HepG2 (cell line): ENCODE data around the gene BRCA1. TPM values are rescaled to one million over a fixed set of nuclear protein-coding genes. Genes with fewer than 3 reads are reported as not detected.
A peak's percentile ranks its signal among the peaks of the same experiment; 100 is the strongest.

Source experiments
- ATF6 ChIP-seq: sonication (generic); formaldehyde crosslinking; conservative IDR thresholded peaks from 2 replicates; pipeline ENCODE4 v1.4.0; 2020; ENCODE audit warnings: missing genetic modification reagents
- HDAC1 ChIP-seq: sonication (generic); formaldehyde crosslinking; IDR thresholded peaks from 2 replicates; pipeline ENCODE4 v1.5.1; 2020; ENCODE audit warnings: mild to moderate bottlenecking, missing genetic modification reagents
- KDM2A ChIP-seq: sonication (generic); formaldehyde crosslinking; IDR thresholded peaks from 2 replicates; pipeline ENCODE4 v1.4.0; 2020; ENCODE audit warnings: low read depth, missing genetic modification reagents, borderline replicate concordance
- PHF5A ChIP-seq: IDR thresholded peaks from one replicate; pipeline ENCODE4 v1.6.1; 2018; ENCODE audit warnings: low read depth, missing genetic modification reagents; ENCODE audit not compliant: unreplicated experiment
- SPEN ChIP-seq: sonication (generic); formaldehyde crosslinking; IDR thresholded peaks from 2 replicates; pipeline ENCODE4 v1.5.1; 2020; ENCODE audit warnings: low read depth, mild to moderate bottlenecking, missing genetic modification reagents
- SSRP1 ChIP-seq: IDR thresholded peaks from 2 replicates; pipeline ENCODE4 v1.6.1; 2016; ENCODE audit warnings: control low read depth
- ZNF331 ChIP-seq: sonication (generic); formaldehyde crosslinking; IDR thresholded peaks from 2 replicates; pipeline ENCODE4 v1.4.0; 2020; ENCODE audit warnings: missing genetic modification reagents
- ZNF362 ChIP-seq: sonication (generic); formaldehyde crosslinking; IDR thresholded peaks from 2 replicates; pipeline ENCODE4 v1.4.0; 2020; ENCODE audit warnings: missing genetic modification reagents, mild to moderate bottlenecking, borderline replicate concordance
- ZNF501 ChIP-seq: sonication (generic); formaldehyde crosslinking; IDR thresholded peaks from 2 replicates; pipeline ENCODE4 v1.5.1; 2020; ENCODE audit warnings: mild to moderate bottlenecking, moderate library complexity, missing genetic modification reagents
- ZNF556 ChIP-seq: sonication (generic); formaldehyde crosslinking; IDR thresholded peaks from 2 replicates; pipeline ENCODE4 v1.4.0; 2020; ENCODE audit warnings: mild to moderate bottlenecking, missing genetic modification reagents, borderline replicate concordance
- ZNF652 ChIP-seq: IDR thresholded peaks from 2 replicates; pipeline ENCODE4 v1.6.1; 2016; ENCODE audit warnings: low read depth, borderline replicate concordance
- ZNF792 ChIP-seq: IDR thresholded peaks from 2 replicates; pipeline ENCODE4 v1.6.1; 2016
- ZNF839 ChIP-seq: sonication (generic); formaldehyde crosslinking; IDR thresholded peaks from 2 replicates; pipeline ENCODE4 v1.4.0; 2020; ENCODE audit warnings: missing genetic modification reagents, mild to moderate bottlenecking, borderline replicate concordance
- ZSCAN9 ChIP-seq: IDR thresholded peaks from 2 replicates; pipeline ENCODE4 v1.6.1; 2016; ENCODE audit warnings: borderline replicate concordance
- polyA plus RNA-seq, 8 experiments: library from polyadenylated mRNA; depleted of rRNA in 3 of 8; stranded (reverse) in 7 of 8; unstranded in 1 of 8; fragments of >200 nt; fragmentation: Illumina TruSeq in 4 of 8; extraction: Trizol in 4 of 8; gene quantifications; 2 replicates each; pipeline versions ENCODE4 v1.2.1 to v1.2.3, GENCODE V29; 2011 to 2016; ENCODE audit warnings: low read depth in 4 of 8, missing spikeins in 1 of 8, mixed read lengths in 1 of 8; ENCODE audit not compliant: insufficient read depth in 1 of 8
- total RNA-seq, 5 experiments: library from RNA; depleted of rRNA; stranded (reverse); fragments of >200 nt; fragmentation: Illumina TruSeq; extraction: Trizol; gene quantifications; 2 replicates each; pipeline ENCODE4 v1.2.3, GENCODE V29; 2016; ENCODE audit warnings: low read depth in 1 of 5
- TF ChIP-seq, protein P1 (sequence below): sonication (generic); formaldehyde crosslinking; IDR thresholded peaks from 2 replicates; pipeline ENCODE4 v1.9.0; 2021; ENCODE audit warnings: missing genetic modification reagents, borderline replicate concordance
- TF ChIP-seq, protein P2 (sequence below): sonication (generic); formaldehyde crosslinking; IDR thresholded peaks from 2 replicates; pipeline ENCODE4 v1.8.0; 2022; ENCODE audit warnings: low read depth, missing genetic modification reagents

The BRCA1 gene
- total and polyA plus RNA-seq, 2 of the 13 experiments (the other 11 are each of a cell fraction or from before 2014, with no cell fraction given), result 13.3 to 37.5 TPM

GRCh38 chr17:43024407-43025289 lies 100.5 kb downstream of the BRCA1 start, which contains the start of gene RND2 (continued):
- peak; percentile 72 for TF ChIP-seq ZNF331 (CRISPR knock-in tag)
- peak; percentile 76; the same call in 1 of the 2 replicates for TF ChIP-seq ZNF556 (CRISPR knock-in tag)
- TF ChIP-seq ATF6 (CRISPR knock-in tag), result 0 out of 2 replicates have a peak, but pooled peaks have one; percentile 45
- peak; percentile 50; the same call in 1 of the 2 replicates for TF ChIP-seq SPEN
- TF ChIP-seq ZNF839 (CRISPR knock-in tag), result peak; percentile 55; the same call in 1 of the 2 replicates
- TF ChIP-seq ZNF652, result peak; percentile 39; the same call in 1 of the 2 replicates
- peak; percentile 78 for TF ChIP-seq KDM2A (CRISPR knock-in tag)
- TF ChIP-seq PHF5A (CRISPR knock-in tag), result peak; percentile 45
- TF ChIP-seq ZNF501, result peak; percentile 73; the same call in 1 of the 2 replicates
- TF ChIP-seq SSRP1 (CRISPR knock-in tag), result no peak
- peak; percentile 62; the same call in 1 of the 2 replicates for TF ChIP-seq HDAC1 (CRISPR knock-in tag)
- TF ChIP-seq, protein P1, sequence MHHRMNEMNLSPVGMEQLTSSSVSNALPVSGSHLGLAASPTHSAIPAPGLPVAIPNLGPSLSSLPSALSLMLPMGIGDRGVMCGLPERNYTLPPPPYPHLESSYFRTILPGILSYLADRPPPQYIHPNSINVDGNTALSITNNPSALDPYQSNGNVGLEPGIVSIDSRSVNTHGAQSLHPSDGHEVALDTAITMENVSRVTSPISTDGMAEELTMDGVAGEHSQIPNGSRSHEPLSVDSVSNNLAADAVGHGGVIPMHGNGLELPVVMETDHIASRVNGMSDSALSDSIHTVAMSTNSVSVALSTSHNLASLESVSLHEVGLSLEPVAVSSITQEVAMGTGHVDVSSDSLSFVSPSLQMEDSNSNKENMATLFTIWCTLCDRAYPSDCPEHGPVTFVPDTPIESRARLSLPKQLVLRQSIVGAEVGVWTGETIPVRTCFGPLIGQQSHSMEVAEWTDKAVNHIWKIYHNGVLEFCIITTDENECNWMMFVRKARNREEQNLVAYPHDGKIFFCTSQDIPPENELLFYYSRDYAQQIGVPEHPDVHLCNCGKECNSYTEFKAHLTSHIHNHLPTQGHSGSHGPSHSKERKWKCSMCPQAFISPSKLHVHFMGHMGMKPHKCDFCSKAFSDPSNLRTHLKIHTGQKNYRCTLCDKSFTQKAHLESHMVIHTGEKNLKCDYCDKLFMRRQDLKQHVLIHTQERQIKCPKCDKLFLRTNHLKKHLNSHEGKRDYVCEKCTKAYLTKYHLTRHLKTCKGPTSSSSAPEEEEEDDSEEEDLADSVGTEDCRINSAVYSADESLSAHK (CRISPR knock-in tag), result peak; percentile 87; the same call in 1 of the 2 replicates
- TF ChIP-seq ZSCAN9 (CRISPR knock-in tag), result peak; percentile 94; the same call in 1 of the 2 replicates
- TF ChIP-seq ZNF792, result peak; percentile 66; the same call in 1 of the 2 replicates
- TF ChIP-seq, protein P2, sequence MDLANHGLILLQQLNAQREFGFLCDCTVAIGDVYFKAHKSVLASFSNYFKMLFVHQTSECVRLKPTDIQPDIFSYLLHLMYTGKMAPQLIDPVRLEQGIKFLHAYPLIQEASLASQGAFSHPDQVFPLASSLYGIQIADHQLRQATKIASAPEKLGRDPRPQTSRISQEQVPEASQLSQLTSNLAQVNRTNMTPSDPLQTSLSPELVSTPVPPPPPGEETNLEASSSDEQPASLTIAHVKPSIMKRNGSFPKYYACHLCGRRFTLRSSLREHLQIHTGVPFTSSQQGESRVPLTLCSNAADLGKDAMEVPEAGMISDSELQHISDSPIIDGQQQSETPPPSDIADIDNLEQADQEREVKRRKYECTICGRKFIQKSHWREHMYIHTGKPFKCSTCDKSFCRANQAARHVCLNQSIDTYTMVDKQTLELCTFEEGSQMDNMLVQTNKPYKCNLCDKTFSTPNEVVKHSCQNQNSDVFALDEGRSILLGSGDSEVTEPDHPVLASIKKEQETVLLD (CRISPR knock-in tag), result no peak
- peak; percentile 52; the same call in 1 of the 2 replicates for TF ChIP-seq ZNF362 (CRISPR knock-in tag)
